Right lobe of liver (tissue), 6 donors: ENCODE data around the gene ARFGAP3. TPM values are rescaled to one million over a fixed set of nuclear protein-coding genes. Genes with fewer than 3 reads are reported as not detected.

Experiments used
- ATAC-seq, 4 donors: fragments of 200-7000 bp; cut with Tn5 transposase; one replicate each; pipeline ENCODE4 v1.9.1; 2020; ENCODE audit warnings: mild to moderate bottlenecking in 4 of 4, moderate library complexity in 4 of 4
- DNase-seq, 3 donors: peaks; one replicate each; pipeline ENCODE4 v3.0.0-alpha.2; 2020
- H3K27ac ChIP-seq, 3 donors: fragments of 200-600 bp; one replicate each; pipeline ENCODE4 v1.8.0; 2022
- H3K27me3 ChIP-seq, 2 donors: fragments of 200-600 bp; one replicate each; pipeline ENCODE4 v1.8.0; 2022
- H3K36me3 ChIP-seq, 4 donors: fragments of 200-600 bp; sonication (generic) in 1 of 4; one replicate each; pipeline versions ENCODE4 v1.5.1 to v1.8.0; 2017 to 2022; ENCODE audit warnings: control low read depth in 1 of 4
- H3K4me1 ChIP-seq, 4 donors: fragments of 200-600 bp; sonication (generic) in 1 of 4; one replicate each; pipeline versions ENCODE4 v1.5.1 to v1.8.0; 2017 to 2022; ENCODE audit warnings: control low read depth in 1 of 4
- H3K4me3 ChIP-seq, 3 donors: fragments of 200-600 bp; one replicate each; pipeline ENCODE4 v1.8.0; 2022
- H3K9me3 ChIP-seq, 4 donors: fragments of 200-600 bp; sonication (generic) in 1 of 4; one replicate each; pipeline versions ENCODE4 v1.5.1 to v1.8.0; 2017 to 2022; ENCODE audit warnings: control low read depth in 1 of 4
- CTCF ChIP-seq, 4 donors: fragments of 200-600 bp in 3 of 4; fragments of 450-650 bp in 1 of 4; IDR thresholded peaks; one replicate each; pipeline versions ENCODE4 v1.5.1 to v1.8.0; 2016 to 2022; ENCODE audit warnings: antibody characterized with exemption in 4 of 4, mild to moderate bottlenecking in 2 of 4
- POLR2A ChIP-seq: fragments of 450-650 bp; IDR thresholded peaks from one replicate; pipeline ENCODE4 v1.6.1; 2017; ENCODE audit warnings: antibody characterized with exemption, mild to moderate bottlenecking
- WGBS: methylation state at CpG from one replicate; pipeline ENCODE4 v1.1.6; 2018; ENCODE audit warnings: low coverage, low lambda C conversion rate; ENCODE audit not compliant: insufficient coverage; ENCODE audit errors: missing lambda C conversion rate; 5-methylcytosine and 5-hydroxymethylcytosine counted together
- intact Hi-C, 2 donors: fragments of 100-400 bp; cut with DNase I; formaldehyde crosslinking; loops; one replicate each; pipeline versions ENCODE4 v1.11.2 to v1.14.1; 2022
- total RNA-seq, 6 experiments: library from RNA; depleted of rRNA in 2 of 6; stranded (reverse); fragments of >200 nt in 2 of 6; fragmentation: NEBNext Ultra II Directional in 3 of 6; extraction: Animal tissue kit (Norgen Biotek cat#: 25700) in 3 of 6; gene quantifications; one replicate each; pipeline versions ENCODE4 v1.1.0 to v1.2.4, GENCODE V29; 2016 to 2023
- donor health status: DM: no; HTN: yes; CAD: no.
- donor health status: DM: no; HTN: no; CAD: no.
- donor health status: DM: no; HTN: no; CAD: no.
- donor health status: DM: no; HTN: yes; CAD: no.
- donor health status: DM: no; HTN: yes; CAD: no.

ARFGAP3 gene
- total RNA-seq, 6 experiments from 2014 or later: 19.8 to 48.4 (median 30.4) TPM

- Histone ChIP-seq H3K36me3 (peaks cover 0 to 1% (median 0%) of the 10 kb centered on the region in 4 donors), H3K27me3 (no peaks in the 10 kb centered on the region), H3K4me1 (peaks cover 0 to 13% (median 4%) of the 10 kb centered on the region in 4 donors), H3K4me3 (peak overlapping the region in 2 of 3 donors; percentile 87 to 94), H3K27ac (peak overlapping the region; percentile 98 to 99 (median 99)), H3K9me3 (no peaks in the 10 kb centered on the region)
- TF ChIP-seq POLR2A (no peak), CTCF (IDR thresholded peaks at IDR 0.05) (no peak)
- ATAC-seq: no peak
- WGBS: 80% methylated on average over 8 of the region's 8 CpGs
- intact Hi-C loops: no loop called here
- DNase-seq: no peak
Measured at GRCh38 chr22:42855211-42855610, 1.9 kb downstream of the ARFGAP3 start.

- no peak for ATAC-seq
- no peak for DNase-seq
Measured at GRCh38 chr22:42848941-42849550, 8.0 kb downstream of the ARFGAP3 start.

GRCh38 chr22:42847110-42847509, 10.0 kb downstream of the ARFGAP3 start:
- TF ChIP-seq POLR2A (no peak), CTCF (IDR thresholded peaks at IDR 0.05) (no peak)
- Histone ChIP-seq H3K9me3 (no peaks in the 10 kb centered on the region), H3K36me3 (peaks cover 0 to 19% (median 10%) of the 10 kb centered on the region in 4 donors), H3K27me3 (no peaks in the 10 kb centered on the region), H3K4me1 (no peaks in the 10 kb centered on the region), H3K4me3 (no peak overlapping the region), H3K27ac (no peak overlapping the region)
- ATAC-seq (no peak), DNase-seq (no peak)
- whole genome bisulfite sequencing: 92% methylated on average over 3 of the region's 3 CpGs
- intact Hi-C loops: no loop called here

More at GRCh38 chr22:42848941-42849550, 8.0 kb downstream of the ARFGAP3 start:
- TF ChIP-seq POLR2A (no peak), CTCF (IDR thresholded peaks at IDR 0.05) (no peak)
- H3K4me1 ChIP-seq: no peaks in the 10 kb centered on the region
- H3K27ac ChIP-seq: no peak overlapping the region
- H3K36me3 ChIP-seq: peaks cover 0 to 19% (median 10%) of the 10 kb centered on the region in 4 donors
- H3K4me3 ChIP-seq: no peak overlapping the region
- 91% methylated on average over 5 of the region's 5 CpGs for WGBS
- intact Hi-C loops: no loop called here
- no peaks in the 10 kb centered on the region for H3K9me3 ChIP-seq
- H3K27me3 ChIP-seq: no peaks in the 10 kb centered on the region

GRCh38 chr22:42844756-42845155, 12.3 kb downstream of the ARFGAP3 start:
- Histone ChIP-seq H3K4me3 (no peak overlapping the region), H3K27ac (no peak overlapping the region), H3K4me1 (no peaks in the 10 kb centered on the region), H3K27me3 (no peaks in the 10 kb centered on the region), H3K36me3 (peaks cover 0 to 25% (median 13%) of the 10 kb centered on the region in 4 donors), H3K9me3 (no peaks in the 10 kb centered on the region)
- no peak for TF ChIP-seq CTCF (IDR thresholded peaks at IDR 0.05)
- TF ChIP-seq POLR2A: no peak
- intact Hi-C loops: no loop called here
- ATAC-seq: peak in 1 of 4 donors; percentile 81
- WGBS: 57% methylated on average over 4 of the region's 4 CpGs
- DNase-seq: no peak
